Skin of body (tissue), 2 donors: ENCODE data around the gene SERPIND1. TPM values are rescaled to one million over a fixed set of nuclear protein-coding genes. Genes with fewer than 3 reads are reported as not detected.
"Not testable (repeated sequence)": the region's sequence is repeated elsewhere in the genome, so short reads cannot be mapped to it uniquely, and the experiment has no call there.

Experiments used
- DNase-seq: peaks from one replicate; lab custom pipeline; 2025; lab: John Stamatoyannopoulos, UW
- total RNA-seq: library from RNA; depleted of rRNA; stranded (reverse); fragments of >200 nt; gene quantifications from one replicate; pipeline ENCODE4 v1.2.3, GENCODE V29; 2014

SERPIND1 gene
- total RNA-seq, 1 donor from 2014 or later, result not detected

DNA sequence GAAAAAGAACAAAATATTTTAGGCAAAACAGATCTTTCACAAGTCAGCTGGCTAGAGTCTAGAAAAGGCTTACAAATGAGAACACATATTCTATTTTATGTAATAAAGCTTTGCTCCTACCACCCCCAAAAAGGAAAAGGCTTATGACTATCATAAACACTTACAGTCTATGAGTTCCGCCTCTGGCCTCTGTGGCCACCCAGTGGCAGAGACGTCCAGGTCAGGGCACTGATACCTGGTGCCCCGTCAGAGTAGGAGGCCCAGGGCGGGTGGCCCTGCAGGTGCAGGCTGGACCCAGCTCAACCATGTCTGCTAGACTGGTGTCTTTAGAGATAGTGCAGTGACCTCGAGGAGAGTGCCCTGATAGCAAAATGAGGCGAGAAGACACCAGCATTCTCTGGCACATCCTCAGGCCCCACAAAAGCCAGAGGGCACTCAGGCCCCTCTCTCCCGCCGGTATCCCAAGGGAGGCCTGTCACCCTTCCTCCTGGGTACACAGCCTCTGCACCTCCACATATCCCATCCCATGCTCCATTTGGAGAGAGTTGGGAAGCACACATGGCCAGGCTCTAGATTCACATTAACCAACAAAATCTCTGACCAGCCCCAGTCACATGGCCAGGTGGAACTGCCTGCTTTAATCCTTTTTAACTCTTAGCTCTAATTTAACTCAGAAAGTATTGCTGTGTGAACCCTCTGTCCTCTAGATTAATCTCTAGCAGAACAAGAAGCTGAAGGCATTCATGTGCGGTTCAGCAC is 27.3 kb upstream of the SERPIND1 start:
- no peak for DNase-seq

DNA sequence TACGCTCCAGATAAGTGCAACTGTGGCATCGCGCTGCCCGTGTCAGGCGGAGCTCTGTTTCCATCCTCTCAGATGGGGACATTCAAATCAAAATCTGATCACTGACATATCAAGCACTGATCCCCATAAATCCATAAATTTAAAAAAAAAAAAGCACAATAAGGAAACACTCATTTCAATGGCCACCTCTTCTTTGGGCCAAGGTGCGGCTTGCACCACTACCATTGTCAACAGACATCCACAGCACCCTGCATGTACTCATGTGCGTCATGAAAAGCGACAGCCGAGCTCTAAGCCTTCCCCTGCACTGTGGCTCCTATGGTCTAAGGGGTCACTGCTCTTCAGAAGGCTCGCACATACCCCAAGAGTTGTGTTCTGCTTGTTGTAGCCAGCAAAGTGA is 26.7 kb upstream of the SERPIND1 start:
- DNase-seq, result no peak

DNA sequence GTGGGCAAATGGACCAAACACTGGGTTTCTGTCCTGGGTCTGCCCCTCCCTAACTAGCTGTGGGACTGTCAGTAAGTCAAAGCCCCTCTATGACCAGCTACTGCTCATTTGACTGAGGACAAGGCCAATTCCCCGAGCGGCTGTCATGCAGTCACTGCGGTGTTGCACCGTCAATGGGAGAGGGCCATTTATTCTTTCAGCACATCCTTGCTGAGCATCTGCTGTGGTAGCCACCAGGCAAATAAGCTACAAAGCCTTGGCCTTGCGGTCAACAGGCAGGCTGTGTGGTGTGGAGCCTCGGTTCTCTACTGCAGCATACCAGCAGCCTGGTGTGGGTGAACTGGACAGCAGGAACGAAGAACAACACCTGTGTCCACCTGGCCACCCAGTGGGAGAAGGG is 25.8 kb upstream of the SERPIND1 start:
- DNase-seq, result no peak

DNA sequence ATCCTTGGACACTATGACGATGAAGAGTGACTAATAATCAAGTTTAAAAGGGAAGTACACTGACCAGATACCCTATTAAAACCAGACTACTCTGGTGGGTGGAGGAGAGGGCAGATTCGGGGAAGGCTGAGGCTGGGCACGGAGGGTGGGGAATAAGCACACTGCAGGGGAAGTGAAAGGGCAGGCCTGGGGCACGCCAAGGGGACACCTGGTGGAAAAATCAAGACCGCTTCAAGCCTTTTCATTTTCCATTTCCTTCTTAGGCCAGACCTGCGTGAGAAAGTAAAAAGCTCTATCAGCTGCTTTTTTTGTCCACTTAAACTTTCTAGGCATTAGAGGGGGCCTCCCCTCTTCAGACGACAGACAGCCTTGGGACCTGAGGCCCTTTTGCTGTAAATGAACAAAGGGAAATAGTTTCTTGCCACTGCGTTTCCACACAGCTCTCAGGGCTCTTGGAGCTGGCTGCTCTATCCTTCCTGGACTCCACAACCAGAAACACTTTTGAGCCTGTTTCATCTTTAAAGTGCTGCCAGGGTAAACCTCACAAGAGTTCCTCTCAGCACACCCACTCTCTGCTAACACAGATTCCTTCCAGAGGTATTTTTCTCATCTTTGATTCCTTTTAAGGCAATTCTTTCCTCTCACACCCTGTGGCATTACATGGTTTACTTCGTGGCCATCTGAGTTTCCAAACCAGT is 25.0 kb upstream of the SERPIND1 start:
- DNase-seq, result no peak

DNA sequence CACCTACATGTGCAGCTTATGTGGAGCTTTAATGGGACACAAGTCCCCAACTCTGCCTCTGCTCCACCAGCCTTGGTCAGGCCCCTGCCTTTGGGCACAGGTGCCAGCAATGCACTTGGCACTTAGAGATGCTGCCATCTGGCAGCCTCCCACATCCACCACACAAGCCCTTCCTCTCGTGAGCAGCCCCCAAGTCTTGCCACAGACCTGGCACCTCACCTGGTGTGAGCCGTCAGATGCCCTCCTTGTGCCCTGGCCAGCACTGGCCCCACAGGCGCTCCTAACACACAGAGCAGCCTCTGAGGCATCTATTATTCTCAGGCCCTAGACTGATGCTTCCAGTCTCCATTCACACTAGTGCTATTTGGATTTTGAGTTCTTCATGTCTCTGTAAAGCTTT is 24.5 kb upstream of the SERPIND1 start:
- no peak for DNase-seq

DNA sequence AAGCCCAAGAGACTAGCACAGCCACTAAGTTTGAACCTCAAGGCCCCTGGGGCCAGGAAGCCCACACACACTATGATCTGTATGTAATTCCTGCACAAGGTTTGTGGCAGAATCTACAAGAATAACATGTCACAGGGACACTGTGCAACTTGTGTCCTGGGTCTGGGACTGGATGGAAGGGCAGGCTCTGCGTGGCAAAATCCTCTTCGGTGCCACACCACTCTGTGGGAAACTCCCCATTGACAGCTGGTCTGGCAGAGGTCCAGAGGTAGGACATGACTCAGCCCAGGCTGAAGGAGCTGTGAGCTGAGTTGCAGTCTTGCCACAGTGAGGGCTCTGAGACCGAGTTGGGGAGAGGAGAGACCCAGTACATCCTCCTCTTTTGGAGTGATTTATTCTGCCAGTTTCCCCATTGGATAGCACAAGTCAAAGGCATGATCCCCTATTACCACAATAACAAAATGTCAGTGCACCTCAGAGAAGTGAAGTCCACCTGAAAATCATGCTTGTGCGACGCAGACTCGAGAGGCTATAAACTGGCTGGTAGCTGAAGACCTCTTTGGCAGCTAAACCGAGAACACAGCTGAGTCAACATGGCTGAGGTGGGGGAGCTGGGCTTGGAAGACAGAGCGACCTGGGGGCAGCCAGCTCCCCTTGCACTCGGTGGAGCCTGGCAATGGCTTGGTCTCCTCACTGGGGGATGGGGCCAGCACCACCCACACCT is 23.3 kb upstream of the SERPIND1 start:
- DNase-seq, result no peak

DNA sequence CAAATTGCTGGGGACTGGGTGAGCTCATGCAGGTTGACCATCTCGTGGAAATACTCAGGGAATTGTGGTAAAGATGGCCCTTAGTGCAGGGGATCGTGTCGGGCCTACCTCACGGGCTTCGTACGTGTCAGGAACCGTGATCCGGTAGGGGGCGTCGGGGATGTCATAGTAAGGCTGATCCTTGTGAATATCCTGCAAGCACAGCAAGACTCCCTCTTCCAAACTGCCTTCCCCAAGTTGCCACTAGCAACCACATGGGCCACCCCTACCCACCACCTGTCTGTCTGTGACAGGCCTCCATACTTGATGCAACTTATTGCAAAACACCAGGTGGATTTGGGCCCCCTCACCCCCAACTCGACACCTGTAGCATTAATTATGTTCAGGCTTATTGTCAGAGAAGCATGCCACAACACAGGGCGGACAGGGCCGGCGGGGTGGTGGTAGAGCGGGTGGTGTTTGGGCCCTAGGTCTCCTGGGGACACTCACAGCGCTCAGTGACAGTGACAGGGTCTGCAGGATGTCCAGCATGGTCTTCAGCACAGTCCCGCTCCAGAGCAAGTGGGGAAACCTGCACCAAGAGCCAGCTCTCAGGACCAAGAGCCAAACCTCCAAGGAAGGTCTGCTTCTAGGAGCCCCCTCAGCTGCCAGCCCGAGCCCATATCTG is 22.6 kb upstream of the SERPIND1 start:
- no peak for DNase-seq

DNA sequence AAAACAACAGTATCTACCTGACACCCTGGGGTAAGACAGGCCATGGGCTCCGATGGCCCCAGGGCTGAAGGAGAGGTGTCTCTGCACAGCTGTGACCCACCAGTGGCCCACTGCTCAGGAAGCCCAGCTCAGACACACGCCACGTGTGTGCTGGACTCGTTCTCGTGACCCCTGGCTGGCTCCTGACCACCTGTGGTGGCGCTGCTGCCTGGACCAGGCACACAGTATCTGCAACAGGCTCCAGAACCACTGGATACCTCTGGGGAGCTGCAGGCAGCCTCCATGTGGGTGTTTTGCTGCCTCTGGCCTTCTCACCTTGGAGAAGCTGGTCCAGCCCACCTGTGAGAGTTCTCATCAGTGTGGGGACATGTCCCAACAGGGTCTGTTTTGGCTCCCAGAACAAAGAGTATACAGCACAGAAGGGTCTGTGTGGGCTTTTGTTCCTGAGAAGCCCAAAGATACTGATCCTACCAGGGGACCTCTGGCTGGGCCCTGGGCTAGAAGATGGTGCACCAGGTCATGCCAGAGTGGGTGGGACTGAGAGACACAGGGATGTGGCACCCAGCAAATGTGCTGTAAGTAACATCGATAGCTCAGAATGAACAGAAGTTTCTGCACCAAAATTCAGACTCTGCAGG is 21.7 kb upstream of the SERPIND1 start:
- no peak for DNase-seq

DNA sequence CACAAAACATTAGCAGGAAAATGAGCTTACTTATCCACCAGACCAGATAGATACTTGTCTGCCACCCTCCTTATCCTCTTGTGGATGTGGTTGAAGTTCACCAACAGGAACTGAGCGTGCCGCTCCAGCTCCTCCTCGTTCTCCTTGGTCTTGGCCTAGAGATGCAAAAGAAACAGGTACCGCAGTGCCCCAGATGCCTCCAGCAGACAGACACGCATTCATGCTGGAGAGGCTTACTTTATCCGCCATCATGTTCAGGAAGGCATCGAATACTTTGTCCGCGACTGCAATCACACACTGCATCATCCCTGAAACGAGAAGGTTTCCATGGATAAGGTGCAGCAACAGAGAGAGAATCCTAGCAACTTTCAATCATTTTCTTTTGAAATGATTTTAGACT is 21.0 kb upstream of the SERPIND1 start:
- no peak for DNase-seq

DNA sequence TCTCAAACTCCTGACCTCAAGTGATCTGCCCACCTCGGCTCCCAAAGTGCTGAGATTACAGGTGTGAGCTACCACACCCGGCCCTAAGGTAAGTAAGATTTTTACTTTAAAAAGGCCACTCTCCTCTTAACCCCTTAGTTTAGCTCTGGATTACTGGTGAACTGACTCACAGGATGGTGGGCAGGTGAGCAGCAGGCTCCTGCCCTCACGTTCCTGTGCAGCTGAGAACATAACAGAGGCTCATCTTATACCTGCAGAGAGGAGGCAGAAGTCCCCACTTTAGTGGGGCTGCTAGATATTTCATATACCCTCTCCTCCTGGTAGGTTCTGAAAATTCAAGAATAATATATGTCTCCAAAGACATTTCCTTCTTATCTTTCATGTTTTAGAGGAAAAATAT is 17.1 kb upstream of the SERPIND1 start:
- DNase-seq, result no peak

DNA sequence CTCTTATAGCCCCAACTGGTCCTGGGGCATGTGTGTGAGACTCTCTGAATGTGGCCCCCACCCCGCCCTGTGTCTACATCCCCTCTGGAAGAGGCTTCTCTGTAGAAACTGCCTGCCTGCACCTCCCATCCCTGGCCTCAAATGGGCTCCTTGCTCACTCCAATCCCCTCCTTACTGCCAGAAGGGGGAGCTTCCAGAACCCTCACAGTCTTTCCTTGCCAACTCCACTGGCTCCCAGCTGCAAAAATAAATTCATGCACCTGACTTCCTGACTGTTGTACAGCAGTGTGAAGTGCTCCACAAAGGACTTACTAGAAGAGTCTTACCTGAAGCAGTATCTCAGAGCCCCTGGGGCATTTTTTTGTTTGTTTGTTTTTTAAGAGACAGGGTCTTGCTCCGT is 15.2 kb upstream of the SERPIND1 start:
- no peak for DNase-seq

DNA sequence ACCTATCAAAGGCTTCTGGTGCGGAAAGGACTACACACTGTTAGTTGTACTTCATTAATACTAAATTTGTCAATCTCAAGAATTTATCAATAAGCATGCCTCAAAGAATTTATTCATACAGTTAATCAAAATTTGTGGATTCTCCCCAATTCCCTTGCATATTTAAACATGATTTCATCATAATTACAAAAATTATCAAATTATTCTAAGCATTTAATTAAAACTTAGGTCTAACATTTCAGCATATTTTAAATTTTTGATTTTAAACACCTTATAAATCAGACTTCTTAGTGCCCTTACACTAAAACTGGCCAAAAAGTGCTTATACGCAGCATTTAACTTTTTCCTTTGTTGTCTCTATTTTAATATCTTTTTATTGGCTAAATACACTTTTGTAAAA is 13.8 kb upstream of the SERPIND1 start:
- no peak for DNase-seq

DNA sequence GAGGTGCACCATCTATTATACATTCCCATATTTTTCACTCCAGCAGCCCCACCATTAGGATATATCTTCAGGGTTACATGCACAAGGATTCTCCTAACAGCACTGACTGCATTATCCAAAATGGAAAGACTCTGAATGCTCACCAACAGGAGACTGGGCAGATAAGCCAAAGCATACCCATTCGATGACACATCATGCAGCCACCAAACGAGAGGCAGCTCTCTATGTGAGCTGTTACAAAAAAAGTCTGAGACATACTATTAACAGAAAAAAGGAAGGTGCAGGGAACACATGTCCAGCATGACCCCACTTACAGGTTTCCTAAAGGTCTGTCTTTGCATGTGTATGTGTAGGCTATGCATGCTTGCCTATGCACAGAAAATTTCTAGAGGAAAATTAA is 12.4 kb upstream of the SERPIND1 start:
- no peak for DNase-seq

DNA sequence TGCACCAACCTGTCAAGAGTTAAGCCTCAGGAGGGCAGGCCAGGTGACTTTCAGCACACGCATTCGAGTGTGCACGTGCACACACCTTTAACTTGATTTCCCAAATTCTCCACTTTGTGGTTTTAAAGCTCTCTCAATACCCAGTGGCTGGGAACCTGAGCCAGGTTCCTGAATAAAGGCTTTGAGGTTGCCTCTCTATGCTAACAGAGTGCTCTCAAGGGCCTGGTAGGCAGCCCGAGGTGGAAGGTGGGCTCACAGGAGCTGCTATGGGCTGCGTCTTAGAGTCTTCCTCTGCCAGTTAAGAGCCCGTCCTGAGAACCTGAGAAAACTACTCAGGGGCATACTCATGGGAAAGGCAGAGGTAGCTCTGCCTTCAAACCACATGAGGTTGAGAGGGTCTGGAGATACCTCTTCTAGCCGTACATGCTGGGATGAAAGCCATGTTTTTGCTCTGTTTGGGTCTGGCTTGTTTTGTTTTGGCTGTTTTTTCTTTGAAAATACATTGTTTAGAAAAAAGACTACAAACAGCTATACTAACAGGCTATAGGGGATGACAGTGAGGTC is 11.6 kb upstream of the SERPIND1 start:
- DNase-seq, result no peak

DNA sequence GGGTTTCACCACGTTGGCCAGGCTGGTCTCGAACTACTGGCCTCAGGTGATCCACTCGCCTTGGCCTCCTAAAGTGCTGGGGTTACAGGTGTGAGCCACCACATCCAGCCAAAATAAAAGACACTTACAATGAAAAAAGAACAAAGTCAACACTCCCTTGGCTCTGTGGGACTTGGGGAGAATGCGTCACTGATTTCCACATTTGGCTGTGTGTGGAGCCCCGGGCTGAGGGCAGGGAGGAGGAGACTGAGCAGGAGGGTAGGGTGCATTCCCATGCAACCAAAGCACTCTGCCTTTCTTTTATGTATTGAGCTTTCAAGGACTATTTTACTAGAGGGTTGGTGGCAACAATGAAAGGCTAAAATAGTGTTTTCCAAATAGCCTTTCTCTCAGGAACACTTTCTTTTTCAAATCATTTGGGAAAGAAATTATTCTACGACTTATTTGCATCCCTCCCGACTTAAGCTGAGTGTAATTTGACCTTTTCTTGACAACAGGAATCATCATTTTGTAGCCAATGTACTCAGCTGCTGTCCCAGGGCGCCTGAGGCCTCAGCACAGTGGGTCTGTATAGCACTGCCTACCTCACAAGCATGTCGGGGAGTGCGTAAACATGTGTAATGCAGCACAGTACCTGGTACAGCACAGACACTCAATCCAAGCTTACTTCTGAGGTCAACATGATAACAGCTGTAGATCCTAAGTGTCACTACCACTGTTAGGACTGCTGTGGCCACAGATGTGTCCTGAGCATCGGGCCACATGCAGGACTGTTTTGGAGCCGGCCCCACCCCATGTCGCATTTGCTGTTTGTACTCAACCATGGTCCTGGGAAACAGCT is 10.1 kb upstream of the SERPIND1 start:
- DNase-seq, result no peak

DNA sequence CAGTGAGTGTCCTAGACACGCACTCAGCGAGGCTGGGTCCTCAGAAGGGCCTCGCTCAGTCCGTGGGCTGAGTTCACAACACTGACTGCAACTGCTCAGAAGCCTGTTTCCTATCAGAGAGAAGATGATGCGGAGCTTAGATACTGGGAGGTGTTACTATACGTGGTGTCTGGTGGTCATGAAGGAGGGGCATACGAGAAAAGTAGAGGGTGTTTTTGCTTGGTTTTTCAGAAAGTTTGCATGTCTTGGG is 9.5 kb upstream of the SERPIND1 start:
- DNase-seq, result no peak

DNA sequence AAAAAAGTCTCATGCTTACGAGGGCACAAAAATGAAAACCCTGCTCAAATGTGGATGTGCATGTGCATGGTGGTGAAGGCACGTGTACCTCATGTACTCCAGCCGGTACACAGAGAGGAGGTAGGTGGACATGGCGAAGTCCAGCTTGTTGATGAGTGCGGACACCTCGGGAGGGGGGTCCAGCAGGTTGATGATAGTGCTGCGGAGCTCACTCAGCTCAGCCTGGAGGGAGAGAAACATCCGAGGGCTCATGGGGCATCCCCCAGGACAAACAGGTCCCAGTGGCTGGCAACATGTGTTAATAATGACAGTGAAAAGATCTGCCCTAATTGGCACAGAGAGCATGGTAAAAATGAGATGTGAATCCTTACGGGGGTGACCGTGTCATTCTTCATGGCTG is 9.2 kb upstream of the SERPIND1 start:
- DNase-seq, result no peak

DNA sequence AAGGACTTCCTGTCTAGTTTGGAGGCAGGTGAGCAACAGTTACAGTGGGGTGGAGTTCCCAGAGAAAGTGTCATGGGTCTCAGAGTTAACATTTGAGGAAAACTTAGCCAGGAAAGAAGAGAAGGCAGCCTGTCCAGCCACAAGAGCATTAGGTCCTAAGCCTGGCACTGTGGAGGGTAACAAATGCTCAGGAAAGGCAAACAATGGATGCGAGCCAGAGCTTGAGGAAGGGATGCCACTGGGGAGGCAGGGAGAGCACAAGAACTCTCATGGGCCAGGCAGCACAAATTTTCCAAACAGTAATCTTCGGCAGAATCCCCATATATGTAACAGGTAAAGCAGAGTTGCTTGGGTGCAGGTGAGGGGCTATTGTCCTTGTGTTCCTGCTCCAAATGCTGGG is 8.0 kb upstream of the SERPIND1 start:
- DNase-seq, result no peak

DNA sequence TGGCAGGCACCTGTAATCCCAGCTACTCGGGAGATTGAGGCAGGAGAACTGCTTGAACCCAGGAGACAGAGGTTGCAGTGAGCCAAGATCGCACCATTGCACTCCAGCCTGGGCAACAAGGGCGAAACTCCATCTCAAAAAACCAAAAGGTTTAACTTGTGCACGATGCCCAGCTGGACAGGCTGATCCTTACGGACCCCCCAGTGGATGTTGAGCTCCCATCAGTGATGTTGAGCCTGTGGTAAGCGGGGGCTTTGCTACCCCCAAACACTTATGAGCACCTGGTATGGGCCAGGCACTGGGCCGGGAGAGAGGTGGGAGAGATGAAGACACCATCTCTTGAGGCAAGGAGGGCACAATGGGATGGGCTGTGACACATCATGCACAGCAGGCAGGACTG is 7.4 kb upstream of the SERPIND1 start:
- DNase-seq, result no peak

DNA sequence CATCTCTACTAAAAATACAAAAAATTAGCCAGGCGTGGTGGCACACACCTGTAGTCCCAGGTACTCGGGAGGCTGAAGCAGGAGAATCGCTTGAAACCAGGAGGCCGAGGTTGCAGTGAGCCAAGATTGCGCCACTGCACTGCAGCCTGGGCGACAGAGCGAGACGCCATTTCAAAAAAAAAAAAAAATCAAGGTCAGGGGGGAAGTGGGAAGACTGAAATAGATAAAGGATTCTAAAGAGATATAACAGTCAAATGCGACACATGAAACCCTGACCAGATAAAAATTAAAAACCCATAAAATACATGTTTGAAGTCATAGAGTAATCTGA is 4.5 kb upstream of the SERPIND1 start:
- not testable (repeated sequence) for DNase-seq
